CD4-positive, alpha-beta T cell treated with Interleukin-10 for 1 hour (primary cell): ENCODE results near the gene SCFD2.
"Not testable (repeated sequence)": the region's sequence is repeated elsewhere in the genome, so short reads cannot be mapped to it uniquely, and the experiment has no call there.

Experiments used
- DNase-seq: peaks from one replicate; pipeline ENCODE4 v3.0.0-alpha.2; 2020

SCFD2 gene

GRCh38 chr4:53365486-53366300 lies at the start of gene SCFD2:
Gene SCFD2 (minus strand): TSS chr4:53366061.
- peak; percentile 96 for DNase-seq

GRCh38 chr4:53409479-53409878 lies 43.6 kb upstream of the SCFD2 start:
- DNase-seq = not testable (repeated sequence)

GRCh38 chr4:53380221-53380620 lies 14.4 kb upstream of the SCFD2 start:
- no peak for DNase-seq

- no peak for DNase-seq
Observed at GRCh38 chr4:53378171-53378482, 12.3 kb upstream of the SCFD2 start.

- DNase-seq = peak; percentile 96
Observed at GRCh38 chr4:53377319-53378170, 11.7 kb upstream of the SCFD2 start, which contains the start of gene FIP1L1. Gene FIP1L1 (plus strand): TSS chr4:53377641. CDS start chr4:53377839, 198 bp downstream.

- DNase-seq = no peak
Observed at GRCh38 chr4:53376900-53377299, 11.0 kb upstream of the SCFD2 start.

GRCh38 chr4:53374777-53375258 lies 9.0 kb upstream of the SCFD2 start:
- no peak for DNase-seq

GRCh38 chr4:53371843-53372521 lies 6.1 kb upstream of the SCFD2 start:
- DNase-seq = no peak

GRCh38 chr4:53371049-53371448 lies 5.2 kb upstream of the SCFD2 start:
- DNase-seq = no peak

GRCh38 chr4:53367721-53368120 lies 1.9 kb upstream of the SCFD2 start:
- DNase-seq = no peak

GRCh38 chr4:53366301-53366716 lies 448 bp upstream of the SCFD2 start:
- DNase-seq = no peak

GRCh38 chr4:53365121-53365485 lies 758 bp downstream of the SCFD2 start:
- no peak for DNase-seq

- DNase-seq = no peak
Observed at GRCh38 chr4:53364624-53365023, 1.2 kb downstream of the SCFD2 start.

- DNase-seq = no peak
Observed at GRCh38 chr4:53362093-53362492, 3.8 kb downstream of the SCFD2 start.

GRCh38 chr4:53361451-53361850 lies 4.4 kb downstream of the SCFD2 start:
- no peak for DNase-seq

- no peak for DNase-seq
Observed at GRCh38 chr4:53355930-53356521, 9.8 kb downstream of the SCFD2 start.

- DNase-seq = no peak
Observed at GRCh38 chr4:53354012-53354722, 11.7 kb downstream of the SCFD2 start.

GRCh38 chr4:53349091-53349491 lies 16.8 kb downstream of the SCFD2 start:
- no peak for DNase-seq

GRCh38 chr4:53348046-53348445 lies 17.8 kb downstream of the SCFD2 start:
- no peak for DNase-seq

- DNase-seq = no peak
Observed at GRCh38 chr4:53346920-53347852, 18.7 kb downstream of the SCFD2 start.

- not testable (repeated sequence) for DNase-seq
Observed at GRCh38 chr4:53346392-53346791, 19.5 kb downstream of the SCFD2 start.
